HG03439 (cell line): ENCODE results near the gene VCL.

Experiments used
- ATAC-seq: cut with Tn5 transposase; IDR thresholded peaks from one replicate; pipeline ENCODE4 v1.9.1; 2021; ENCODE audit warnings: mild to moderate bottlenecking, moderate library complexity; ENCODE audit not compliant: unreplicated experiment

The VCL gene

GRCh38 chr10:74071157-74071556, 73.2 kb downstream of the VCL start:
- ATAC-seq, result no peak

GRCh38 chr10:74072503-74072902, 74.6 kb downstream of the VCL start:
- ATAC-seq, result no peak

GRCh38 chr10:74075906-74076305, 78.0 kb downstream of the VCL start:
- no peak for ATAC-seq

- no peak for ATAC-seq
Observed at GRCh38 chr10:74076961-74077360, 79.0 kb downstream of the VCL start.

GRCh38 chr10:74077416-74077815, 79.5 kb downstream of the VCL start:
- ATAC-seq, result no peak

- ATAC-seq, result no peak
Observed at GRCh38 chr10:74078037-74078436, 80.1 kb downstream of the VCL start.

GRCh38 chr10:74079028-74079935, 81.4 kb downstream of the VCL start:
- no peak for ATAC-seq

GRCh38 chr10:74079936-74080590, 82.1 kb downstream of the VCL start:
- ATAC-seq, result no peak

- ATAC-seq, result no peak
Observed at GRCh38 chr10:74081192-74081803, 83.4 kb downstream of the VCL start.

- no peak for ATAC-seq
Observed at GRCh38 chr10:74081941-74082718, 84.2 kb downstream of the VCL start.

GRCh38 chr10:74083304-74083703, 85.4 kb downstream of the VCL start:
- no peak for ATAC-seq

- ATAC-seq, result no peak
Observed at GRCh38 chr10:74084955-74085354, 87.0 kb downstream of the VCL start.

- no peak for ATAC-seq
Observed at GRCh38 chr10:74086317-74086716, 88.4 kb downstream of the VCL start.

GRCh38 chr10:74088722-74089121, 90.8 kb downstream of the VCL start:
- no peak for ATAC-seq

- ATAC-seq, result no peak
Observed at GRCh38 chr10:74092372-74092771, 94.5 kb downstream of the VCL start.

- ATAC-seq, result no peak
Observed at GRCh38 chr10:74093530-74094164, 95.7 kb downstream of the VCL start.

- no peak for ATAC-seq
Observed at GRCh38 chr10:74094231-74094630, 96.3 kb downstream of the VCL start.

- ATAC-seq, result peak; percentile 86
Observed at GRCh38 chr10:74096777-74097176, 98.9 kb downstream of the VCL start.

- no peak for ATAC-seq
Observed at GRCh38 chr10:74097776-74098175, 99.9 kb downstream of the VCL start.

- no peak for ATAC-seq
Observed at GRCh38 chr10:74099420-74099819, 101.5 kb downstream of the VCL start.

GRCh38 chr10:74099836-74100235, 101.9 kb downstream of the VCL start:
- no peak for ATAC-seq
